GM12878 (cell line): ENCODE results near the gene SATL1. TPM values are rescaled to one million over a fixed set of nuclear protein-coding genes. Genes with fewer than 3 reads are reported as not detected.

Source experiments
- ATAC-seq: fragments of 200-7000 bp; cut with Tn5 transposase; 3 replicates; pipeline ENCODE4 v1.9.1; 2020; ENCODE audit warnings: mild to moderate bottlenecking, moderate library complexity
- BruUV-seq: library from RNA; stranded (reverse); fragments of 400-500 nt; replicated peaks from 2 replicates; lab custom pipeline; 2021; lab: Mats Ljungman, UMichigan
- CTCF ChIA-PET: fragments of 300-600 bp; sonication (Branson Sonifier 250); formaldehyde crosslinking; extraction: SDS; loops from one replicate; lab custom pipeline; 2021; ENCODE audit warnings: inconsistent platforms; lab: Yijun Ruan, JAX
- POLR2A ChIA-PET: fragments of 350-600 bp; formaldehyde crosslinking; extraction: SDS; loops from one replicate; lab custom pipeline; 2021; ENCODE audit warnings: inconsistent platforms; lab: Charles Lee
- RAD21 ChIA-PET: fragments of 300-600 bp; sonication (Branson Sonifier 250); formaldehyde crosslinking; loops from one replicate; lab custom pipeline; 2023; ENCODE audit warnings: antibody characterized with exemption; ENCODE audit not compliant: unreplicated experiment; lab: Charles Lee
- SMC1A ChIA-PET: fragments of 300-600 bp; sonication (Branson Sonifier 250); formaldehyde crosslinking; loops from one replicate; lab custom pipeline; 2023; ENCODE audit not compliant: unreplicated experiment, uncharacterized antibody; lab: Charles Lee
- DNase-seq: peaks from one replicate; pipeline ENCODE4 v3.0.0-alpha.2; 2011; ENCODE audit warnings: low read depth, low spot score
- FAIRE-seq: peaks from 3 replicates; lab custom pipeline; 2011; peaks lifted over from hg19 to GRCh38; lab: Jason Lieb, UNC
- H2AFZ ChIP-seq: 2 replicates; pipeline ENCODE4 v1.6.0; 2011; ENCODE audit warnings: low read depth, low read length, control low read depth; ENCODE audit not compliant: control insufficient read depth
- H3K27ac ChIP-seq: 2 replicates; pipeline ENCODE4 v1.5.1; 2011; ENCODE audit warnings: control low read depth; ENCODE audit not compliant: control insufficient read depth, insufficient read depth
- H3K27me3 ChIP-seq, 2 experiments: replicated peaks in 1 of 2; 2 replicates each; pipeline versions ENCODE4 v1.6.0 to v1.6.1; 2011; ENCODE audit warnings: low read length in 1 of 2; ENCODE audit not compliant: control insufficient read depth in 2 of 2, insufficient read depth in 2 of 2
- H3K36me3 ChIP-seq, 2 experiments: 2 replicates each; pipeline ENCODE4 v1.5.1; 2011; ENCODE audit warnings: low read length in 1 of 2; ENCODE audit not compliant: control insufficient read depth in 2 of 2, insufficient read depth in 2 of 2
- H3K4me1 ChIP-seq: 2 replicates; pipeline ENCODE4 v1.6.1; 2011; ENCODE audit warnings: mild to moderate bottlenecking, low read length, moderate library complexity, mixed read lengths; ENCODE audit not compliant: control insufficient read depth, insufficient read depth
- H3K4me2 ChIP-seq: 2 replicates; pipeline ENCODE4 v1.6.0; 2011; ENCODE audit warnings: control low read depth; ENCODE audit not compliant: control insufficient read depth, insufficient read depth
- H3K4me3 ChIP-seq: fragments of 200-600 bp; sonication (generic); 2 replicates; pipeline ENCODE4 v1.5.1; 2016
- H3K79me2 ChIP-seq: 2 replicates; pipeline ENCODE4 v1.6.0; 2011; ENCODE audit warnings: low read length; ENCODE audit not compliant: control insufficient read depth, insufficient read depth
- H3K9ac ChIP-seq: 2 replicates; pipeline ENCODE4 v1.8.0; 2011; ENCODE audit warnings: low read length, control low read depth, mixed read lengths; ENCODE audit not compliant: control insufficient read depth, insufficient read depth
- H3K9me3 ChIP-seq: replicated peaks from 3 replicates; pipeline ENCODE4 v1.5.1; 2011; ENCODE audit warnings: mild to moderate bottlenecking, low read length; ENCODE audit not compliant: control insufficient read depth, insufficient read depth
- H4K20me1 ChIP-seq: 2 replicates; pipeline ENCODE4 v1.6.0; 2011; ENCODE audit not compliant: control insufficient read depth, insufficient read depth
- ESRRA ChIP-seq: IDR thresholded peaks from 2 replicates; pipeline ENCODE4 v1.6.1; 2012; ENCODE audit warnings: mild to moderate bottlenecking, low read length, improper control_type of control experiment
- GABPA ChIP-seq: IDR thresholded peaks from 2 replicates; pipeline ENCODE4 v1.6.1; 2014; ENCODE audit warnings: antibody characterized with exemption, low read depth, mild to moderate bottlenecking, inconsistent platforms
- HCFC1 ChIP-seq: fragments of 150-350 bp; IDR thresholded peaks from 2 replicates; pipeline ENCODE4 v1.6.1; 2014; ENCODE audit warnings: low read length
- IKZF1 ChIP-seq: fragments of 450-650 bp; conservative IDR thresholded peaks from 2 replicates; pipeline ENCODE4 v1.6.1; 2017; ENCODE audit warnings: antibody characterized with exemption, mild to moderate bottlenecking
- IRF4 ChIP-seq: IDR thresholded peaks from 2 replicates; pipeline ENCODE4 v1.6.1; 2011; ENCODE audit warnings: low read depth, low read length
- KAT2A ChIP-seq: conservative IDR thresholded peaks from 2 replicates; pipeline ENCODE4 v1.6.1; 2011; ENCODE audit warnings: low read depth, low read length; ENCODE audit not compliant: control insufficient read depth
- MEF2B ChIP-seq: fragments of 450-650 bp; IDR thresholded peaks from 2 replicates; pipeline ENCODE4 v1.6.1; 2018; ENCODE audit warnings: mild to moderate bottlenecking, moderate library complexity; ENCODE audit not compliant: partially characterized antibody, poor library complexity, severe bottlenecking
- NFYB ChIP-seq: IDR thresholded peaks from 2 replicates; pipeline ENCODE4 v1.6.1; 2011; ENCODE audit warnings: low read depth, mild to moderate bottlenecking, low read length, improper control_type of control experiment, moderate library complexity; ENCODE audit not compliant: insufficient read depth
- POU2F2 ChIP-seq: IDR thresholded peaks from 3 replicates; pipeline ENCODE4 v1.6.1; 2011; ENCODE audit warnings: low read depth, mild to moderate bottlenecking, low read length, borderline replicate concordance
- TCF12 ChIP-seq: IDR thresholded peaks from 2 replicates; pipeline ENCODE4 v1.6.1; 2011; ENCODE audit warnings: low read depth, mild to moderate bottlenecking, low read length
- ZBTB4 ChIP-seq: fragments of 450-650 bp; formaldehyde crosslinking; IDR thresholded peaks from 2 replicates; pipeline ENCODE4 v1.4.0; 2022; ENCODE audit warnings: mild to moderate bottlenecking, moderate library complexity
- WGBS: methylation state at CpG from one replicate; pipeline ENCODE4 v1.1.6; 2016; ENCODE audit warnings: low lambda C conversion rate; ENCODE audit not compliant: insufficient replicate concordance, insufficient coverage; ENCODE audit errors: missing lambda C conversion rate; 5-methylcytosine and 5-hydroxymethylcytosine counted together
- in situ Hi-C: fragments of 300-500 bp; cut with MboI; formaldehyde crosslinking; loops from 9 replicates; pipeline ENCODE4 v1.14.3; 2018; ENCODE audit warnings: mixed read lengths
- intact Hi-C: fragments of 100-400 bp; cut with micrococcal nuclease; formaldehyde crosslinking; loops from one replicate; pipeline ENCODE4 v1.14.2; 2022; ENCODE audit not compliant: unreplicated experiment
- polyA plus RNA-seq, 11 experiments: library from polyadenylated mRNA; depleted of rRNA in 4 of 11; unstranded in 6 of 11; stranded (reverse) in 5 of 11; fragments of >200 nt; fragmentation: Nextera tagmentation in 4 of 11; fragmentation: Illumina TruSeq in 1 of 11; extraction: Ambion mirVana in 4 of 11; extraction: Trizol in 1 of 11; gene quantifications; 1 replicate in 1 of 11; 2 replicates in 10 of 11; pipeline versions ENCODE4 v1.2.1 to v1.2.3, GENCODE V29; 2011 to 2016; ENCODE audit warnings: inconsistent platforms in 2 of 11, missing spikeins in 2 of 11, low read depth in 1 of 11
- total RNA-seq, 4 experiments: library from RNA; depleted of rRNA in 3 of 4; stranded (reverse); fragments of >200 nt in 3 of 4; fragmentation: Illumina TruSeq in 1 of 4; extraction: Trizol in 1 of 4; gene quantifications; 2 replicates each; pipeline versions ENCODE4 v1.2.1 to v1.2.3, GENCODE V29; 2013 to 2021

The SATL1 gene
- total and polyA plus RNA-seq, 10 of the 15 experiments (the other 5 are each of a cell fraction or from before 2014, with no cell fraction given), result 0.01 TPM; not detected in 9

GRCh38 chrX:85140964-85141363, 102.6 kb downstream of the SATL1 start:
- H3K27me3 ChIP-seq, result no peaks in the 10 kb centered on the region
- H3K36me3 ChIP-seq, result no peaks in the 10 kb centered on the region
- ATAC-seq, result peak; percentile 87
- 0% methylated on average over 1 of the region's 1 CpG for WGBS
- no peaks in the 10 kb centered on the region for H4K20me1 ChIP-seq
- CTCF ChIA-PET, result interaction anchor here (0.6 to 1.7 kb wide), 3 partner anchors 17 to 29 kb away, joined by 3 to 5 read pairs (median 3); no protein-coding TSS in a partner anchor
- no peak overlapping the region for H3K9ac ChIP-seq
- SMC1A ChIA-PET, result interaction anchor here (0.8 to 1.2 kb wide), 2 partner anchors 19 to 210 kb away, joined by 3 to 4 read pairs; no protein-coding TSS in a partner anchor
- POLR2A ChIA-PET, result interaction anchor here (1.4 kb wide), 1 partner anchor 104 kb away, joined by 4 read pairs; no protein-coding TSS in a partner anchor
- in situ Hi-C loops, result no loop called here
- H3K79me2 ChIP-seq, result no peaks in the 10 kb centered on the region
- no peak for FAIRE-seq
- intact Hi-C loops, result no loop called here
- H3K9me3 ChIP-seq, result no peaks in the 10 kb centered on the region
- no peaks in the 10 kb centered on the region for H3K4me1 ChIP-seq
- RAD21 ChIA-PET, result interaction anchor here (0.8 kb wide), 1 partner anchor 288 kb away, joined by 3 read pairs; no protein-coding TSS in a partner anchor
- no peak overlapping the region for H2AFZ ChIP-seq
- H3K4me3 ChIP-seq, result no peak overlapping the region
- no peak overlapping the region for H3K4me2 ChIP-seq
- TF ChIP-seq KAT2A (no peak), HCFC1 (no peak), GABPA (no peak), ZBTB4 (CRISPR knock-in tag) (no peak), ESRRA (no peak), POU2F2 (peak; percentile 44; the same call in 1 of the 3 replicates), TCF12 (0 out of 2 replicates have a peak, but pooled peaks have one; percentile 43), MEF2B (no peak), IRF4 (no peak), NFYB (peak; percentile 85), IKZF1 (0 out of 2 replicates have a peak, but pooled peaks have one; percentile 19)
- no peak for DNase-seq
- H3K27ac ChIP-seq, result no peak overlapping the region
- no TSS peak for BruUV-seq
